Omental fat pad (tissue), 4 donors: Measurements from ENCODE around the gene TTYH1. TPM values are rescaled to one million over a fixed set of nuclear protein-coding genes. Genes with fewer than 3 reads are reported as not detected.
"Not testable (repeated sequence)": the region's sequence is repeated elsewhere in the genome, so short reads cannot be mapped to it uniquely, and the experiment has no call there.

ENCODE experiments used
- ATAC-seq: fragments of 150-250 bp; one replicate; pipeline ENCODE4 v1.9.1; 2016; ENCODE audit warnings: mild to moderate bottlenecking, moderate library complexity; ENCODE audit not compliant: low FRiP score
- DNase-seq: peaks from one replicate; pipeline ENCODE4 v3.0.0-alpha.2; 2019; ENCODE audit warnings: low spot score
- CTCF ChIP-seq, 3 donors: fragments of 450-650 bp; IDR thresholded peaks; one replicate each; pipeline ENCODE4 v1.5.1; 2016 to 2017; ENCODE audit warnings: antibody characterized with exemption in 3 of 3, mild to moderate bottlenecking in 3 of 3, moderate library complexity in 2 of 3
- total RNA-seq, 4 donors: library from RNA; depleted of rRNA; stranded (reverse); fragments of >200 nt; gene quantifications; one replicate each; pipeline ENCODE4 v1.1.0, GENCODE V29; 2016

The TTYH1 gene
- total RNA-seq, 4 donors from 2014 or later, result 0.28 to 0.84 TPM; not detected in 2

- no peak for TF ChIP-seq CTCF (IDR thresholded peaks at IDR 0.05)
- peak; percentile 100 for DNase-seq
- peak; percentile 75 for ATAC-seq
Measured at GRCh38 chr19:54463531-54464043, 48.3 kb downstream of the TTYH1 start, which contains the start of gene LENG9. TSS of gene LENG9 (minus strand) at chr19:54463778. CDS start at chr19:54463526, 252 bp downstream.

- ATAC-seq, result peak; percentile 60
- peak; percentile 87 for DNase-seq
- TF ChIP-seq CTCF (IDR thresholded peaks at IDR 0.05), result no peak
Measured at GRCh38 chr19:54464044-54464629, 48.9 kb downstream of the TTYH1 start.

- ATAC-seq, result peak; percentile 71
- peak in 1 of 3 donors; percentile 2 for TF ChIP-seq CTCF (IDR thresholded peaks at IDR 0.05)
- peak; percentile 79 for DNase-seq
Measured at GRCh38 chr19:54464630-54465425, 49.6 kb downstream of the TTYH1 start.

- no peak for DNase-seq
Measured at GRCh38 chr19:54465426-54466109, 50.3 kb downstream of the TTYH1 start.

GRCh38 chr19:54466110-54466480 is 50.8 kb downstream of the TTYH1 start:
- not testable (repeated sequence) for ATAC-seq, DNase-seq

More at GRCh38 chr19:54465426-54466109, 50.3 kb downstream of the TTYH1 start:
- TF ChIP-seq CTCF (IDR thresholded peaks at IDR 0.05), result no peak
- no peak for ATAC-seq

GRCh38 chr19:54469496-54469934 is 54.3 kb downstream of the TTYH1 start:
- no peak for ATAC-seq

More at GRCh38 chr19:54469496-54469934, 54.3 kb downstream of the TTYH1 start:
- no peak for DNase-seq
- no peak for TF ChIP-seq CTCF (IDR thresholded peaks at IDR 0.05)
